SK-N-SH treated with all-trans-retinoic acid at 6 μM for 48 hours (cell line): ENCODE measurements around the gene TNIP1.

Experiments
- ATAC-seq: fragments of 200-7000 bp; cut with Tn5 transposase; 3 replicates; pipeline ENCODE4 v1.9.1; 2020; ENCODE audit warnings: mild to moderate bottlenecking, moderate library complexity
- ARNTL ChIP-seq: fragments of 450-650 bp; formaldehyde crosslinking; IDR thresholded peaks from 2 replicates; pipeline ENCODE4 v1.5.0; 2020; ENCODE audit warnings: low read depth, mild to moderate bottlenecking, moderate library complexity, borderline replicate concordance
- BACH2 ChIP-seq: fragments of 250-450 bp; sonication (Bioruptor Pico); IDR thresholded peaks from 2 replicates; pipeline ENCODE4 v1.9.0; 2021; ENCODE audit warnings: mild to moderate bottlenecking, borderline replicate concordance
- CSDC2 ChIP-seq: fragments of 250-450 bp; sonication (Bioruptor Pico); IDR thresholded peaks from 2 replicates; pipeline ENCODE4 v1.5.0; 2020; ENCODE audit warnings: mild to moderate bottlenecking, moderate library complexity
- ESRRG ChIP-seq: fragments of 250-450 bp; sonication (Bioruptor Pico); IDR thresholded peaks from 2 replicates; pipeline ENCODE4 v1.6.1; 2021; ENCODE audit warnings: mild to moderate bottlenecking
- GLIS3 ChIP-seq: fragments of 250-450 bp; sonication (Bioruptor Pico); IDR thresholded peaks from 2 replicates; pipeline ENCODE4 v1.5.0; 2020; ENCODE audit warnings: mild to moderate bottlenecking, moderate library complexity
- ISL1 ChIP-seq: fragments of 250-450 bp; sonication (Bioruptor Pico); IDR thresholded peaks from 2 replicates; pipeline ENCODE4 v2.1.2; 2022; ENCODE audit warnings: mild to moderate bottlenecking, moderate library complexity
- OSR1 ChIP-seq: fragments of 250-450 bp; sonication (Bioruptor Pico); IDR thresholded peaks from 2 replicates; pipeline ENCODE4 v1.8.0; 2022; ENCODE audit warnings: moderate library complexity, mild to moderate bottlenecking, inconsistent platforms
- PPARA ChIP-seq: fragments of 250-450 bp; sonication (Bioruptor Pico); IDR thresholded peaks from 2 replicates; pipeline ENCODE4 v1.5.0; 2020; ENCODE audit warnings: mild to moderate bottlenecking, borderline replicate concordance
- RARB ChIP-seq: fragments of 250-450 bp; sonication (Bioruptor Pico); IDR thresholded peaks from 2 replicates; pipeline ENCODE4 v1.8.0; 2021; ENCODE audit warnings: mild to moderate bottlenecking, moderate library complexity
- SNAI2 ChIP-seq: fragments of 250-450 bp; sonication (Bioruptor Pico); IDR thresholded peaks from 2 replicates; pipeline ENCODE4 v1.5.0; 2020; ENCODE audit warnings: mild to moderate bottlenecking, moderate library complexity
- TCF4 ChIP-seq: fragments of 250-450 bp; sonication (Bioruptor Pico); IDR thresholded peaks from 2 replicates; pipeline ENCODE4 v1.8.0; 2021; ENCODE audit warnings: mild to moderate bottlenecking, moderate library complexity, borderline replicate concordance
- TOX ChIP-seq: fragments of 250-450 bp; sonication (Bioruptor Pico); IDR thresholded peaks from 2 replicates; pipeline ENCODE4 v1.8.0; 2021; ENCODE audit warnings: mild to moderate bottlenecking, moderate library complexity, borderline replicate concordance
- ZC3H10 ChIP-seq: fragments of 250-450 bp; sonication (Bioruptor Pico); IDR thresholded peaks from 2 replicates; pipeline ENCODE4 v1.5.1; 2021; ENCODE audit warnings: mild to moderate bottlenecking, moderate library complexity
- ZFP3 ChIP-seq: fragments of 250-450 bp; sonication (Bioruptor Pico); IDR thresholded peaks from 2 replicates; pipeline ENCODE4 v1.5.0; 2020; ENCODE audit warnings: mild to moderate bottlenecking, moderate library complexity
- ZFP30 ChIP-seq: fragments of 450-650 bp; formaldehyde crosslinking; IDR thresholded peaks from 2 replicates; pipeline ENCODE4 v1.5.0; 2022; ENCODE audit warnings: mild to moderate bottlenecking, moderate library complexity
- ZNF565 ChIP-seq: fragments of 450-650 bp; formaldehyde crosslinking; conservative IDR thresholded peaks from 2 replicates; pipeline ENCODE4 v1.5.0; 2020; ENCODE audit warnings: low read depth, mild to moderate bottlenecking, moderate library complexity
- ZNF70 ChIP-seq: fragments of 450-650 bp; formaldehyde crosslinking; IDR thresholded peaks from 2 replicates; pipeline ENCODE4 v1.5.0; 2020; ENCODE audit warnings: mild to moderate bottlenecking, moderate library complexity
- ZNF8 ChIP-seq: fragments of 450-650 bp; formaldehyde crosslinking; IDR thresholded peaks from 2 replicates; pipeline ENCODE4 v1.5.0; 2020; ENCODE audit warnings: mild to moderate bottlenecking, moderate library complexity
- TF ChIP-seq, protein P1 (sequence below): fragments of 250-450 bp; sonication (Bioruptor Pico); IDR thresholded peaks from 2 replicates; pipeline ENCODE4 v1.5.0; 2020; ENCODE audit warnings: mild to moderate bottlenecking, moderate library complexity
- TF ChIP-seq, protein P2 (sequence below): fragments of 250-450 bp; sonication (Bioruptor Pico); IDR thresholded peaks from 2 replicates; pipeline ENCODE4 v1.8.0; 2020; ENCODE audit warnings: mild to moderate bottlenecking, moderate library complexity, borderline replicate concordance
- TF ChIP-seq, protein P3 (sequence below): fragments of 250-450 bp; sonication (Bioruptor Pico); IDR thresholded peaks from 2 replicates; pipeline ENCODE4 v1.5.1; 2021; ENCODE audit warnings: mild to moderate bottlenecking, moderate library complexity
- TF ChIP-seq, protein P4 (sequence below): fragments of 250-450 bp; sonication (Bioruptor Pico); IDR thresholded peaks from 2 replicates; pipeline ENCODE4 v1.8.0; 2021; ENCODE audit warnings: low read depth, mild to moderate bottlenecking, moderate library complexity, borderline replicate concordance

Gene TNIP1

DNA sequence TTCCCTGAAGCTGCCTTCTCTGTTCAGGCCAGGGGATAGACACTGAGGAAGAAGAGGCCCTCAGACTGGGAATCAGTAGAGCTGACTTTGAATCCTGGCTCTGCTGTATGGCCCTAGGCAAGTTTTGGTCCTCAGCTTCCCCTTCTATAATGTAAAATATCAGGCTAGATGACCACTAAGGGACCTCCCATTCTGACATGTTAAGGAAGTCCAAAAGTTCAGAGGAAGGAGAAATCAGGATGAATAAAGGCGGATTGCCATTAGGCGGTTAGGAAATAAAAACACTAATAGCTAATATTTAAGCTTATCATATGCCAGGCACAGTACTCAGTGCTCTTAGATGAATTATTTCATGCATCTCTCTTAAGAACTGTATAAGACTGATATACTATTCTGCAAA is 8.9 kb upstream of the TNIP1 start:
- no peak for ATAC-seq

DNA sequence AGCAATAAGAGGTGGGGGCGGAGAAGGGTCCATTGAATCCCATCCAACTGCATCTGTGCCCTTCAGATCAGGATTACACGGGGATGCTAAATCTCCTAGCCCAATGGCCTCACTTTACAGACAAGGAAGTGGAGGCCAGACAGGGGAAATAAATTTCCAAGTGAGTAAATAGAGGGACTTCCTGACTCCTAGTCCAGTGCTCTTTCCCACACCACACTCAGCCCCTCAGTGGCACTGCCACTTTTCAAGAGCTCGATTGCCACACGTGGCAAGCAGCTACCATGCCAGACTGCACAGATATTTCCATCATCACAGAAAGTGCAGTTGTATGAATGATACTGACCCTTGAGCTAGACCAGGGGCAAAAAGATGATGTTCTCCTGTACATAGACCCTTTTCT is 8.2 kb upstream of the TNIP1 start:
- TF ChIP-seq ZNF8 (CRISPR knock-in tag) (no peak), OSR1 (CRISPR knock-in tag) (no peak), TOX (CRISPR knock-in tag) (no peak), ISL1 (CRISPR knock-in tag) (no peak), BACH2 (CRISPR knock-in tag) (no peak), CSDC2 (CRISPR knock-in tag) (no peak), RARB (CRISPR knock-in tag) (no peak), ZFP30 (CRISPR knock-in tag) (no peak), TCF4 (CRISPR knock-in tag) (no peak), SNAI2 (CRISPR knock-in tag) (no peak), ZC3H10 (no peak), ZNF565 (no peak), ESRRG (no peak), ZFP3 (no peak), GLIS3 (CRISPR knock-in tag) (no peak)
- TF ChIP-seq, protein P1, sequence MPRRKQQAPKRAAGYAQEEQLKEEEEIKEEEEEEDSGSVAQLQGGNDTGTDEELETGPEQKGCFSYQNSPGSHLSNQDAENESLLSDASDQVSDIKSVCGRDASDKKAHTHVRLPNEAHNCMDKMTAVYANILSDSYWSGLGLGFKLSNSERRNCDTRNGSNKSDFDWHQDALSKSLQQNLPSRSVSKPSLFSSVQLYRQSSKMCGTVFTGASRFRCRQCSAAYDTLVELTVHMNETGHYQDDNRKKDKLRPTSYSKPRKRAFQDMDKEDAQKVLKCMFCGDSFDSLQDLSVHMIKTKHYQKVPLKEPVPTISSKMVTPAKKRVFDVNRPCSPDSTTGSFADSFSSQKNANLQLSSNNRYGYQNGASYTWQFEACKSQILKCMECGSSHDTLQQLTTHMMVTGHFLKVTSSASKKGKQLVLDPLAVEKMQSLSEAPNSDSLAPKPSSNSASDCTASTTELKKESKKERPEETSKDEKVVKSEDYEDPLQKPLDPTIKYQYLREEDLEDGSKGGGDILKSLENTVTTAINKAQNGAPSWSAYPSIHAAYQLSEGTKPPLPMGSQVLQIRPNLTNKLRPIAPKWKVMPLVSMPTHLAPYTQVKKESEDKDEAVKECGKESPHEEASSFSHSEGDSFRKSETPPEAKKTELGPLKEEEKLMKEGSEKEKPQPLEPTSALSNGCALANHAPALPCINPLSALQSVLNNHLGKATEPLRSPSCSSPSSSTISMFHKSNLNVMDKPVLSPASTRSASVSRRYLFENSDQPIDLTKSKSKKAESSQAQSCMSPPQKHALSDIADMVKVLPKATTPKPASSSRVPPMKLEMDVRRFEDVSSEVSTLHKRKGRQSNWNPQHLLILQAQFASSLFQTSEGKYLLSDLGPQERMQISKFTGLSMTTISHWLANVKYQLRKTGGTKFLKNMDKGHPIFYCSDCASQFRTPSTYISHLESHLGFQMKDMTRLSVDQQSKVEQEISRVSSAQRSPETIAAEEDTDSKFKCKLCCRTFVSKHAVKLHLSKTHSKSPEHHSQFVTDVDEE (CRISPR knock-in tag): no peak
- TF ChIP-seq, protein P2, sequence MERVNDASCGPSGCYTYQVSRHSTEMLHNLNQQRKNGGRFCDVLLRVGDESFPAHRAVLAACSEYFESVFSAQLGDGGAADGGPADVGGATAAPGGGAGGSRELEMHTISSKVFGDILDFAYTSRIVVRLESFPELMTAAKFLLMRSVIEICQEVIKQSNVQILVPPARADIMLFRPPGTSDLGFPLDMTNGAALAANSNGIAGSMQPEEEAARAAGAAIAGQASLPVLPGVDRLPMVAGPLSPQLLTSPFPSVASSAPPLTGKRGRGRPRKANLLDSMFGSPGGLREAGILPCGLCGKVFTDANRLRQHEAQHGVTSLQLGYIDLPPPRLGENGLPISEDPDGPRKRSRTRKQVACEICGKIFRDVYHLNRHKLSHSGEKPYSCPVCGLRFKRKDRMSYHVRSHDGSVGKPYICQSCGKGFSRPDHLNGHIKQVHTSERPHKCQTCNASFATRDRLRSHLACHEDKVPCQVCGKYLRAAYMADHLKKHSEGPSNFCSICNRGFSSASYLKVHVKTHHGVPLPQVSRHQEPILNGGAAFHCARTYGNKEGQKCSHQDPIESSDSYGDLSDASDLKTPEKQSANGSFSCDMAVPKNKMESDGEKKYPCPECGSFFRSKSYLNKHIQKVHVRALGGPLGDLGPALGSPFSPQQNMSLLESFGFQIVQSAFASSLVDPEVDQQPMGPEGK (CRISPR knock-in tag): no peak
- TF ChIP-seq, protein P3, sequence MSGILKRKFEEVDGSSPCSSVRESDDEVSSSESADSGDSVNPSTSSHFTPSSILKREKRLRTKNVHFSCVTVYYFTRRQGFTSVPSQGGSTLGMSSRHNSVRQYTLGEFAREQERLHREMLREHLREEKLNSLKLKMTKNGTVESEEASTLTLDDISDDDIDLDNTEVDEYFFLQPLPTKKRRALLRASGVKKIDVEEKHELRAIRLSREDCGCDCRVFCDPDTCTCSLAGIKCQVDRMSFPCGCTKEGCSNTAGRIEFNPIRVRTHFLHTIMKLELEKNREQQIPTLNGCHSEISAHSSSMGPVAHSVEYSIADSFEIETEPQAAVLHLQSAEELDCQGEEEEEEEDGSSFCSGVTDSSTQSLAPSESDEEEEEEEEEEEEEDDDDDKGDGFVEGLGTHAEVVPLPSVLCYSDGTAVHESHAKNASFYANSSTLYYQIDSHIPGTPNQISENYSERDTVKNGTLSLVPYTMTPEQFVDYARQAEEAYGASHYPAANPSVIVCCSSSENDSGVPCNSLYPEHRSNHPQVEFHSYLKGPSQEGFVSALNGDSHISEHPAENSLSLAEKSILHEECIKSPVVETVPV (CRISPR knock-in tag): no peak
- ATAC-seq: no peak

More for the DNA sequence above, 8.9 kb upstream of the TNIP1 start:
- TF ChIP-seq ZFP30 (CRISPR knock-in tag) (no peak), TCF4 (CRISPR knock-in tag) (no peak), OSR1 (CRISPR knock-in tag) (no peak), ARNTL (CRISPR knock-in tag) (no peak), ZNF70 (CRISPR knock-in tag) (no peak), TOX (CRISPR knock-in tag) (no peak)

DNA sequence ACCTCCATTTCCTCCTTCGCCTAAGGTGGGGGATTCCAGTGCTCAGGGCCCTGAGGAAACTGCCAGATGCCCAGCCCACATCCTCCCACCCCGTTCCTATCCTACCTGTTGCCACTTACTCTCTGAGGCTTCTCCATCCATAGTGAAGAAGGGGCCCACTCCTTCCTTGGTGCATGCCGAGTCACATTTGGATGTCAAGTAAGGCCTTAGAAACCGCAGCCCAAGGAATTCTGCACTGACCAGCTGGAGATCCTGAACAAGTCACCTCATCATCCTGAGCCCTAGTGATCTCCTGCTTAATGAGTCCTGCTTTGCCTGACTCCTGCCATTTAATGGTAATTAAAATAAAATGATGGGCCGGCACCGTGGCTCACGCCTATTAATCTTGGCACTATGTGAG is 6.7 kb upstream of the TNIP1 start:
- TF ChIP-seq ARNTL (CRISPR knock-in tag) (no peak), ZNF70 (CRISPR knock-in tag) (no peak), CSDC2 (CRISPR knock-in tag) (no peak), PPARA (CRISPR knock-in tag) (no peak), ZNF565 (no peak), ISL1 (CRISPR knock-in tag) (no peak), GLIS3 (CRISPR knock-in tag) (no peak), SNAI2 (CRISPR knock-in tag) (no peak), ZC3H10 (no peak)
- TF ChIP-seq, protein P1 (CRISPR knock-in tag): no peak
- TF ChIP-seq, protein P3 (CRISPR knock-in tag): no peak
- TF ChIP-seq, protein P4, sequence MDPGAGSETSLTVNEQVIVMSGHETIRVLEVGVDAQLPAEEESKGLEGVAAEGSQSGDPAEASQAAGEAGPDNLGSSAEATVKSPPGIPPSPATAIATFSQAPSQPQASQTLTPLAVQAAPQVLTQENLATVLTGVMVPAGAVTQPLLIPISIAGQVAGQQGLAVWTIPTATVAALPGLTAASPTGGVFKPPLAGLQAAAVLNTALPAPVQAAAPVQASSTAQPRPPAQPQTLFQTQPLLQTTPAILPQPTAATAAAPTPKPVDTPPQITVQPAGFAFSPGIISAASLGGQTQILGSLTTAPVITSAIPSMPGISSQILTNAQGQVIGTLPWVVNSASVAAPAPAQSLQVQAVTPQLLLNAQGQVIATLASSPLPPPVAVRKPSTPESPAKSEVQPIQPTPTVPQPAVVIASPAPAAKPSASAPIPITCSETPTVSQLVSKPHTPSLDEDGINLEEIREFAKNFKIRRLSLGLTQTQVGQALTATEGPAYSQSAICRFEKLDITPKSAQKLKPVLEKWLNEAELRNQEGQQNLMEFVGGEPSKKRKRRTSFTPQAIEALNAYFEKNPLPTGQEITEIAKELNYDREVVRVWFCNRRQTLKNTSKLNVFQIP: no peak
- ATAC-seq: no peak
